CD4-positive, alpha-beta memory T cell (primary cell): ENCODE data around the gene ELP5. TPM values are rescaled to one million over a fixed set of nuclear protein-coding genes. Genes with fewer than 3 reads are reported as not detected.
A peak's percentile ranks its signal among the peaks of the same experiment; 100 is the strongest.

ENCODE experiments used
- CTCF ChIA-PET: fragments of 350-600 bp; sonication (Branson Sonifier 250); formaldehyde crosslinking; loops from one replicate; lab custom pipeline; 2021; ENCODE audit warnings: inconsistent platforms; ENCODE audit not compliant: partially characterized antibody; lab: Charles Lee
- POLR2A ChIA-PET: fragments of 350-600 bp; sonication (Branson Sonifier 250); formaldehyde crosslinking; loops from one replicate; lab custom pipeline; 2021; ENCODE audit not compliant: partially characterized antibody; lab: Charles Lee
- DNase-seq, 5 donors: peaks; one replicate each; pipeline versions ENCODE4 v3.0.0 to v3.0.0-alpha.2; 2020 to 2022; ENCODE audit warnings: mixed read lengths in 1 of 5
- H3K27ac ChIP-seq: one replicate; pipeline ENCODE4 v1.7.0; 2013; ENCODE audit warnings: low read depth, low read length
- H3K27me3 ChIP-seq: 2 replicates; pipeline ENCODE4 v1.7.0; 2013; ENCODE audit warnings: mild to moderate bottlenecking, low read length, moderate library complexity; ENCODE audit not compliant: insufficient read depth
- H3K36me3 ChIP-seq: 2 replicates; pipeline ENCODE4 v1.7.0; 2013; ENCODE audit warnings: mild to moderate bottlenecking, low read length, moderate library complexity; ENCODE audit not compliant: insufficient read depth
- H3K4me1 ChIP-seq: 2 replicates; pipeline ENCODE4 v1.7.0; 2013; ENCODE audit warnings: mild to moderate bottlenecking, low read length, moderate library complexity; ENCODE audit not compliant: insufficient read depth
- H3K4me3 ChIP-seq, 2 donors: one replicate each; pipeline ENCODE4 v1.7.0; 2013; ENCODE audit warnings: low read length in 2 of 2, mild to moderate bottlenecking in 1 of 2
- H3K9me3 ChIP-seq, 2 donors: one replicate each; pipeline ENCODE4 v1.7.0; 2013; ENCODE audit warnings: low read length in 2 of 2, control low read depth in 1 of 2; ENCODE audit not compliant: control insufficient read depth in 1 of 2
- H3K27ac Mint-ChIP-seq, 7 donors: one replicate each; pipeline ENCODE4 v1.8.0; 2020 to 2021; ENCODE audit warnings: mixed read lengths in 7 of 7, mild to moderate bottlenecking in 6 of 7, inconsistent platforms in 3 of 7, moderate library complexity in 3 of 7
- H3K27me3 Mint-ChIP-seq, 2 donors: one replicate each; pipeline ENCODE4 v1.8.0; 2020 to 2021; ENCODE audit warnings: mixed read lengths in 2 of 2
- H3K36me3 Mint-ChIP-seq, 2 donors: one replicate each; pipeline ENCODE4 v1.8.0; 2020 to 2021; ENCODE audit warnings: mixed read lengths in 2 of 2, inconsistent platforms in 1 of 2, mild to moderate bottlenecking in 1 of 2
- H3K4me1 Mint-ChIP-seq, 4 donors: one replicate each; pipeline ENCODE4 v1.8.0; 2020 to 2021; ENCODE audit warnings: mixed read lengths in 4 of 4, mild to moderate bottlenecking in 1 of 4
- H3K4me3 Mint-ChIP-seq, 8 donors: one replicate each; pipeline ENCODE4 v1.8.0; 2020 to 2021; ENCODE audit warnings: mixed read lengths in 8 of 8, mild to moderate bottlenecking in 7 of 8, moderate library complexity in 6 of 8, inconsistent platforms in 3 of 8
- H3K9me3 Mint-ChIP-seq, 8 donors: one replicate each; pipeline ENCODE4 v1.8.0; 2020 to 2021; ENCODE audit warnings: mixed read lengths in 8 of 8, mild to moderate bottlenecking in 5 of 8, inconsistent platforms in 3 of 8, moderate library complexity in 1 of 8
- intact Hi-C: fragments of 100-400 bp; cut with micrococcal nuclease; formaldehyde crosslinking; loops from one replicate; pipeline ENCODE4 v1.15.1; 2023
- polyA plus RNA-seq, 2 donors: library from polyadenylated mRNA; unstranded; fragments of 300-500 nt; fragmentation: Illumina TruSeq; gene quantifications; one replicate each; pipeline ENCODE4 v1.2.3, GENCODE V29; 2021
- total RNA-seq, 2 experiments: library from RNA; stranded (reverse); gene quantifications; one replicate each; pipeline ENCODE4 v1.2.3, GENCODE V29; 2021

The ELP5 gene
- total and polyA plus RNA-seq, 4 experiments from 2014 or later = 29.8 to 71.3 (median 49.4) TPM

DNA sequence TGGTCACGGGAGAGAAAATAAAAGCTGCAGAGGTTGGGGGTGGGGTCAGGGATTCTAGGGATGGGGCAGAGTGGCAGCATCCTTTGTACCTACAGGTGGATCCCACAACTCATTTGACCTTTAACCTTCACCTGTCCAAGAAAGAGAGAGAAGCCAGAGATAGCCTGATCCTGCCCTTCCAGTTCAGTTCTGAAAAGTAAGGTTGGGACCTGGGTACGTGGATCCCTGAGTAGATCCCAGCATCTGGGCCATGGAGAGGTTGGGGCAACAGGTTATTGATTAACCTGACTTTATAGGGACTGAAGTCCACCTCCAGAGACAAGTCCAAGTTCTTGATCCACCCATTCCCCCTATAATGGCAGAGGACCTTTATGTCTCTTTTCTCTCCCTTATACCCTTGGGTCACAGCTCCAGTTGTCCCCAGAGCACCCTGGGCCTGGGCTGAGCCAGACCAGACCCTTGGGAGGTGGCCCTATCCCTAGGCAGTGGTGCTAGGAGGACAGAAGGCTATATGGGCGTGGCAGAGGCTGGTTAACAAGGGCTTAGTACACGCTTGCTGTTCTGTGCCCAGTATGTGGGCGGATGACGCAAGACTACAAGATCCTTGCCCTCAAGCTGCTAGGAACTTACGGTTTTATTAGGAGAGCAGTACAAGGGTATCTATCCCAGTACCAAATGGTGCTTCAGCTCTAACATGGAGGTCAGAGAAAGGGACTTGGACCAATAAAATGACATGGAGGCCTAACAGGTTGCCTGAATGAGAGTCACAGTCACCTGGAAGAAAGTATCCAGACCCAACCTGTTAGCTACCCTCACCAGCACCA lies 6.9 kb downstream of the ELP5 start:
- Histone ChIP-seq H3K27ac (no peak overlapping the region), H3K36me3 (peaks cover 7% of the 10 kb centered on the region), H3K9me3 (no peaks in the 10 kb centered on the region), H3K4me3 (no peak overlapping the region), H3K4me1 (peaks cover 31% of the 10 kb centered on the region), H3K27me3 (no peaks in the 10 kb centered on the region)
- intact Hi-C loops = no loop called here
- Mint-ChIP-seq H3K4me1 (peaks cover 13 to 34% (median 21%) of the 10 kb centered on the region in 4 donors), H3K9me3 (peaks cover 0 to 1% (median 0%) of the 10 kb centered on the region in 8 donors), H3K36me3 (peaks cover 18 to 41% of the 10 kb centered on the region in 2 donors), H3K27me3 (peaks cover under 1 to 10% of the 10 kb centered on the region in 2 donors), H3K4me3 (peak overlapping the region in 1 of 8 donors; percentile 57), H3K27ac (no peak overlapping the region)
- DNase-seq = no peak
- ChIA-PET POLR2A (interaction anchor here (0.7 to 1.5 kb wide), 2 partner anchors 20 to 24 kb away, joined by 3 to 4 read pairs; no protein-coding TSS in a partner anchor), CTCF (interaction anchor here (1.1 kb wide), 1 partner anchor 37 kb away, joined by 3 read pairs; no protein-coding TSS in a partner anchor)

DNA sequence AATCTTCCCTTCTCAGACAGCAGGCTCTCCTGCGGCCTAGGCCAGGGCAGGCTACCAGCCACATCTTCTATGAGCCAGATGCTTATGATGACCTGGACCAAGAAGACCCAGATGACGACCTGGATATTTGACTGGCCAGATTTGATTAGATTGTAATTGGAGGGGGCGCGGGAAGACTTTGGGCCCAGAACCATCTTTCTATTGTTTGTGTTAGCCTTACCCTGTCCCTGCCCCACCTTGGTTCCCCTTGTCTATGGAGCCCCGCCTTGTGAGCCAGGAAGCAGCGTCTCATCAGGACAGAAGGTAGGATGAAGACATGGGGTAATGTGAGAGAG lies 7.5 kb downstream of the ELP5 start:
- ChIA-PET POLR2A (interaction anchor here (0.6 to 1.5 kb wide), 3 partner anchors 15 to 23 kb away, joined by 3 to 4 read pairs (median 3); no protein-coding TSS in a partner anchor), CTCF (interaction anchor here (1.1 kb wide), 1 partner anchor 37 kb away, joined by 3 read pairs; no protein-coding TSS in a partner anchor)
- H3K36me3 ChIP-seq = peaks cover 7% of the 10 kb centered on the region
- H3K4me3 ChIP-seq = no peak overlapping the region
- DNase-seq = no peak
- H3K27me3 ChIP-seq = no peaks in the 10 kb centered on the region
- Mint-ChIP-seq H3K4me3 (peak overlapping the region in 2 of 8 donors; percentile 45 to 57), H3K27me3 (peaks cover 2 to 10% of the 10 kb centered on the region in 2 donors), H3K9me3 (peaks cover 0 to 1% (median 0%) of the 10 kb centered on the region in 8 donors), H3K36me3 (peaks cover 17 to 35% of the 10 kb centered on the region in 2 donors), H3K4me1 (peaks cover 14 to 35% (median 23%) of the 10 kb centered on the region in 4 donors), H3K27ac (peak overlapping the region in 1 of 7 donors; percentile 27)
- peaks cover 31% of the 10 kb centered on the region for H3K4me1 ChIP-seq
- intact Hi-C loops = no loop called here
- no peaks in the 10 kb centered on the region for H3K9me3 ChIP-seq
- no peak overlapping the region for H3K27ac ChIP-seq

GRCh38 chr17:7260151-7260550 lies 8.1 kb downstream of the ELP5 start:
- Histone ChIP-seq H3K9me3 (no peaks in the 10 kb centered on the region), H3K27me3 (no peaks in the 10 kb centered on the region), H3K27ac (no peak overlapping the region), H3K36me3 (peaks cover 7% of the 10 kb centered on the region), H3K4me1 (peaks cover 31% of the 10 kb centered on the region), H3K4me3 (no peak overlapping the region)
- POLR2A ChIA-PET = interaction anchor here (0.6 to 1.5 kb wide), 2 partner anchors 16 to 19 kb away, joined by 3 to 4 read pairs; no protein-coding TSS in a partner anchor
- no peak for DNase-seq
- peak overlapping the region in 4 of 7 donors; percentile 22 to 60 (median 38) for H3K27ac Mint-ChIP-seq
- peak overlapping the region in 7 of 8 donors; percentile 49 to 78 (median 57) for H3K4me3 Mint-ChIP-seq
- peaks cover 14 to 31% (median 23%) of the 10 kb centered on the region in 4 donors for H3K4me1 Mint-ChIP-seq
- intact Hi-C loops = no loop called here
- H3K9me3 Mint-ChIP-seq = no peaks in the 10 kb centered on the region
- CTCF ChIA-PET = no interaction called here
- peaks cover 2 to 10% of the 10 kb centered on the region in 2 donors for H3K27me3 Mint-ChIP-seq
- peaks cover 13 to 29% of the 10 kb centered on the region in 2 donors for H3K36me3 Mint-ChIP-seq

DNA sequence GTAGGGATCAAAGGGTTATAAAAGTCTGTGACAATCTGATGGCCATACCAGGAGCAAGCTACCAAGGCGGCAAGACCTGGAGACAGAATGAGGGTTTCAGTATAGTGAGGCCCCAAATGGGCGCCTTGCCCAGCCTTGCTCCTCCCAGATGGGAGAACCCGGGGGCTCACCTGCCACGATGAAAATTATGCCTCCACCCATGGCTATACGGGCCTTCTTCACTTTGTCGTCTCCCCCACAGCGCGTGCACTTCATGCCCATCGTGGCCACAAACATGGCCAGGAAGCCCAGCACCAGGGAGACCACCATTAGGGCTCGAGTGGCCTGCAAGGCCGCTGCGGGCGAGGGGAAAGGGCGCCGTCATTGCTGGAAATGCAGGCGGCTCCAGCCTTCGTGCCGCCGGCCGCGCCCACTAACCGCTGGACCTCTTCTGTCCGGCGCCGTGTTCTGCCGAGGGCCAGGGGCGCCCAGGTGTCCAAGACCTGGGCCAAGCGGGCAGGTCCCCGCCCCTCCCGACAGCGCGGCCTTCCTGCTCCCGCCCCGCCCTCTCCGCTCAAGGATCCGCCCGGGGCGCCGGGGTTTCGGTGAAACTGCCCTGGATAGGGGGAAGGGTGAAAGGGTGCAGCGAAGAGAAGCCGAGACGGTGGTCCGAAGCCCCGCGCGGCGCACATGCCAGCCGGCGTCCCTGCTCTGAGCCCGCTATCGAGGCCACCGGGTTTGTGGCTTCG lies 8.8 kb downstream of the ELP5 start:
- Histone ChIP-seq H3K4me3 (no peak overlapping the region), H3K27me3 (no peaks in the 10 kb centered on the region), H3K4me1 (peaks cover 31% of the 10 kb centered on the region), H3K27ac (peak overlapping the region; percentile 46), H3K9me3 (no peaks in the 10 kb centered on the region), H3K36me3 (peaks cover 7% of the 10 kb centered on the region)
- Mint-ChIP-seq H3K27me3 (peaks cover 2 to 10% of the 10 kb centered on the region in 2 donors), H3K27ac (peak overlapping the region in 3 of 7 donors; percentile 12 to 35 (median 13)), H3K4me3 (peak overlapping the region; percentile 38 to 78 (median 56)), H3K4me1 (peaks cover 14 to 31% (median 23%) of the 10 kb centered on the region in 4 donors), H3K9me3 (no peaks in the 10 kb centered on the region), H3K36me3 (peaks cover 13 to 26% of the 10 kb centered on the region in 2 donors)
- ChIA-PET POLR2A (interaction anchor here (0.9 to 1.5 kb wide), 5 partner anchors 9 to 76 kb away, joined by 3 to 4 read pairs (median 3); partner anchors contain the start of genes ACAP1, CTDNEP1 and GABARAP), CTCF (no interaction called here)
- intact Hi-C loops = loop anchor here (1.0 kb wide), 1 partner anchor 9 kb away; the partner anchor contains the start of gene ELP5
- DNase-seq = no peak

GRCh38 chr17:7261379-7262191 lies 9.6 kb downstream of the ELP5 start:
- peaks cover 14 to 31% (median 23%) of the 10 kb centered on the region in 4 donors for H3K4me1 Mint-ChIP-seq
- peak overlapping the region; percentile 46 to 81 (median 68) for H3K4me3 Mint-ChIP-seq
- H3K27ac ChIP-seq = peak overlapping the region; percentile 46
- peak overlapping the region in 5 of 7 donors; percentile 22 to 70 (median 59) for H3K27ac Mint-ChIP-seq
- intact Hi-C loops = loop anchor here (1.0 kb wide), 1 partner anchor 9 kb away; the partner anchor contains the start of gene ELP5
- H3K27me3 ChIP-seq = no peaks in the 10 kb centered on the region
- H3K36me3 ChIP-seq = peaks cover 3% of the 10 kb centered on the region
- peaks cover 31% of the 10 kb centered on the region for H3K4me1 ChIP-seq
- H3K9me3 ChIP-seq = no peaks in the 10 kb centered on the region
- peaks cover 4 to 10% of the 10 kb centered on the region in 2 donors for H3K27me3 Mint-ChIP-seq
- H3K9me3 Mint-ChIP-seq = no peaks in the 10 kb centered on the region
- H3K36me3 Mint-ChIP-seq = peaks cover 9 to 20% of the 10 kb centered on the region in 2 donors
- no peak for DNase-seq
- ChIA-PET CTCF (interaction anchor here (0.5 kb wide), 1 partner anchor 455 kb away, joined by 3 read pairs; no protein-coding TSS in a partner anchor), POLR2A (interaction anchor here (0.9 to 2.2 kb wide), 6 partner anchors 10 to 226 kb away, joined by 3 to 6 read pairs (median 3); partner anchors contain the start of genes ACAP1, CTDNEP1, GABARAP and SLC16A13)
- H3K4me3 ChIP-seq = no peak overlapping the region
